ENCODE data around the gene ABLIM2. TPM values are rescaled to one million over a fixed set of nuclear protein-coding genes. Genes with fewer than 3 reads are reported as not detected.

Gene ABLIM2
- total and polyA plus RNA-seq, 2 experiments from 2014 or later, result 1.5 to 4.3 TPM

DNA sequence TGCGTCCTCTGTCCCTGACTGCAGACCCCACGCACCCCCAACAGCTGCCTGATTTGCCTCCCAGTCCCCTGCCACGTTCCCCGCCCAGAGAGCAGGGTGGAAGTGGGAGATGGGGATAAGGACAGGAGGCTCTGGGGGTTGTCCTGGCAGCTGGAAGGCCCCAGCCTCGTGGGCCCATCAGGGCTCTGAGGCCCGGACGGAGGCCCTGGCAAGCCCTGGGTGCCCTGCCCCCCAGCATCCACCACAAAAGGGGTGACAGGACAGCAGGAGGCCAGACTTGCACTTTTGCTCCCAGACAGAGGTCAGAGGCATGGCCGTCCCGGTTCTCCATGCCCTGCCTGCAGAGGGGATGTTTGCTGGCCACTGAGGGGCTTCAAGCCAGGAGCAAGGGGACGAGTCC lies 45.2 kb upstream of the ABLIM2 start:
- Mint-ChIP-seq H3K27me3 (ENCODE audit: insufficient read depth, low read depth, poor library complexity) (peaks cover 6% of the 10 kb centered on the region), H3K27ac (no peak overlapping the region), H3K4me3 (no peak overlapping the region), H3K4me1 (peaks cover 3% of the 10 kb centered on the region), H3K9me3 (no peaks in the 10 kb centered on the region), H3K36me3 (ENCODE audit: low read depth) (no peaks in the 10 kb centered on the region)
- Histone ChIP-seq H3F3A (replicated peaks; ENCODE audit: low read depth) (no peaks in the 10 kb centered on the region), H3K79me2 (replicated peaks; ENCODE audit: insufficient read depth) (no peaks in the 10 kb centered on the region), H3K36me3 (ENCODE audit: insufficient read depth) (no peaks in the 10 kb centered on the region), H3K4me3 (no peak overlapping the region), H3K4me2 (no peak overlapping the region), H3K9me2 (ENCODE audit: insufficient read depth) (no peaks in the 10 kb centered on the region), H4K20me1 (replicated peaks; ENCODE audit: insufficient read depth) (no peaks in the 10 kb centered on the region), H3K27me3 (ENCODE audit: insufficient read depth) (no peaks in the 10 kb centered on the region), H2AFZ (no peak overlapping the region), H3K4me1 (ENCODE audit: insufficient read depth) (no peaks in the 10 kb centered on the region), H3K27ac (ENCODE audit: low read depth) (no peak overlapping the region)
- no peak for ATAC-seq
- no peak for TF ChIP-seq JUNB (IDR thresholded peaks at IDR 0.05; ENCODE audit: unreplicated experiment)
- TF ChIP-seq, protein P1, sequence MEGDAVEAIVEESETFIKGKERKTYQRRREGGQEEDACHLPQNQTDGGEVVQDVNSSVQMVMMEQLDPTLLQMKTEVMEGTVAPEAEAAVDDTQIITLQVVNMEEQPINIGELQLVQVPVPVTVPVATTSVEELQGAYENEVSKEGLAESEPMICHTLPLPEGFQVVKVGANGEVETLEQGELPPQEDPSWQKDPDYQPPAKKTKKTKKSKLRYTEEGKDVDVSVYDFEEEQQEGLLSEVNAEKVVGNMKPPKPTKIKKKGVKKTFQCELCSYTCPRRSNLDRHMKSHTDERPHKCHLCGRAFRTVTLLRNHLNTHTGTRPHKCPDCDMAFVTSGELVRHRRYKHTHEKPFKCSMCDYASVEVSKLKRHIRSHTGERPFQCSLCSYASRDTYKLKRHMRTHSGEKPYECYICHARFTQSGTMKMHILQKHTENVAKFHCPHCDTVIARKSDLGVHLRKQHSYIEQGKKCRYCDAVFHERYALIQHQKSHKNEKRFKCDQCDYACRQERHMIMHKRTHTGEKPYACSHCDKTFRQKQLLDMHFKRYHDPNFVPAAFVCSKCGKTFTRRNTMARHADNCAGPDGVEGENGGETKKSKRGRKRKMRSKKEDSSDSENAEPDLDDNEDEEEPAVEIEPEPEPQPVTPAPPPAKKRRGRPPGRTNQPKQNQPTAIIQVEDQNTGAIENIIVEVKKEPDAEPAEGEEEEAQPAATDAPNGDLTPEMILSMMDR (conservative IDR thresholded peaks at IDR 0.05; ENCODE audit: low read depth in 2 of 2), result no peak
- no peak for TF ChIP-seq EZH2 (IDR thresholded peaks at IDR 0.05; ENCODE audit: low read depth, unreplicated experiment)
- no peak for TF ChIP-seq ETS1 (IDR thresholded peaks at IDR 0.05)
- no peak for TF ChIP-seq NANOG (IDR thresholded peaks at IDR 0.05; ENCODE audit: borderline replicate concordance)
- TF ChIP-seq REST (IDR thresholded peaks at IDR 0.05; ENCODE audit: unreplicated experiment), result no peak
- no peak for TF ChIP-seq POLR2AphosphoS5 (IDR thresholded peaks at IDR 0.05; ENCODE audit: low read depth)
- no peak for TF ChIP-seq ZNF114 (CRISPR knock-in tag; IDR thresholded peaks at IDR 0.05)
- DNase-seq (ENCODE audit: low spot score), result no peak

- no peaks in the 10 kb centered on the region for H3K9me3 Mint-ChIP-seq
- Histone ChIP-seq H4K20me1 (replicated peaks; ENCODE audit: insufficient read depth) (no peaks in the 10 kb centered on the region), H3K9me2 (ENCODE audit: insufficient read depth) (no peaks in the 10 kb centered on the region), H3K27me3 (ENCODE audit: insufficient read depth) (no peaks in the 10 kb centered on the region), H2AFZ (no peak overlapping the region), H3K4me2 (no peak overlapping the region), H3K4me3 (no peak overlapping the region), H3K79me2 (replicated peaks; ENCODE audit: insufficient read depth) (no peaks in the 10 kb centered on the region), H3K36me3 (ENCODE audit: insufficient read depth) (no peaks in the 10 kb centered on the region), H3K27ac (ENCODE audit: low read depth) (no peak overlapping the region), H3F3A (replicated peaks; ENCODE audit: low read depth) (no peaks in the 10 kb centered on the region), H3K4me1 (ENCODE audit: insufficient read depth) (no peaks in the 10 kb centered on the region)
- no peaks in the 10 kb centered on the region for H3K36me3 Mint-ChIP-seq (ENCODE audit: low read depth)
- H3K4me3 Mint-ChIP-seq, result no peak overlapping the region
- H3K27me3 Mint-ChIP-seq (ENCODE audit: insufficient read depth, low read depth, poor library complexity), result peaks cover 6% of the 10 kb centered on the region
- H3K4me1 Mint-ChIP-seq, result peaks cover 6% of the 10 kb centered on the region
- no peak overlapping the region for H3K27ac Mint-ChIP-seq
- ATAC-seq, result no peak
- no peak for DNase-seq (ENCODE audit: low spot score)
- TF ChIP-seq CREB1 (CRISPR knock-in tag; IDR thresholded peaks at IDR 0.05; ENCODE audit: low read depth) (no peak), JUNB (IDR thresholded peaks at IDR 0.05; ENCODE audit: unreplicated experiment) (no peak), NANOG (IDR thresholded peaks at IDR 0.05; ENCODE audit: borderline replicate concordance) (no peak), ETS1 (IDR thresholded peaks at IDR 0.05) (no peak), ZNF331 (CRISPR knock-in tag; IDR thresholded peaks at IDR 0.05; ENCODE audit: low read depth) (no peak)
Measured at GRCh38 chr4:8203052-8203401, 44.4 kb upstream of the ABLIM2 start.
